ENCODE data around the gene STAM2.
"Not testable (repeated sequence)": the region's sequence is repeated elsewhere in the genome, so short reads cannot be mapped to it uniquely, and the experiment has no call there.

STAM2 gene

GRCh38 chr2:152172201-152172785 lies 3.3 kb downstream of the STAM2 start:
- not testable (repeated sequence) for DNase-seq

- no peak for DNase-seq
Observed at GRCh38 chr2:152171718-152172117, 3.8 kb downstream of the STAM2 start.

GRCh38 chr2:152169158-152169557 lies 6.4 kb downstream of the STAM2 start:
- DNase-seq, result not testable (repeated sequence)

- not testable (repeated sequence) for DNase-seq
Observed at GRCh38 chr2:152167470-152167869, 8.1 kb downstream of the STAM2 start.

- no peak for DNase-seq
Observed at GRCh38 chr2:152167065-152167464, 8.5 kb downstream of the STAM2 start.

GRCh38 chr2:152166633-152167032 lies 8.9 kb downstream of the STAM2 start:
- no peak for DNase-seq

GRCh38 chr2:152165780-152166179 lies 9.8 kb downstream of the STAM2 start:
- DNase-seq, result no peak

GRCh38 chr2:152165306-152165705 lies 10.3 kb downstream of the STAM2 start:
- DNase-seq, result no peak

GRCh38 chr2:152163669-152164068 lies 11.9 kb downstream of the STAM2 start:
- not testable (repeated sequence) for DNase-seq

GRCh38 chr2:152162141-152162540 lies 13.4 kb downstream of the STAM2 start:
- DNase-seq, result no peak

- no peak for DNase-seq
Observed at GRCh38 chr2:152161598-152161997, 14.0 kb downstream of the STAM2 start.

GRCh38 chr2:152160378-152160777 lies 15.2 kb downstream of the STAM2 start:
- not testable (repeated sequence) for DNase-seq

- DNase-seq, result no peak
Observed at GRCh38 chr2:152157253-152157652, 18.3 kb downstream of the STAM2 start.

- no peak for DNase-seq
Observed at GRCh38 chr2:152155209-152155608, 20.4 kb downstream of the STAM2 start.

GRCh38 chr2:152154462-152154861 lies 21.1 kb downstream of the STAM2 start:
- DNase-seq, result no peak

GRCh38 chr2:152134488-152135280 lies 40.9 kb downstream of the STAM2 start:
- DNase-seq, result no peak

- no peak for DNase-seq
Observed at GRCh38 chr2:152132306-152132705, 43.3 kb downstream of the STAM2 start.

GRCh38 chr2:152127628-152128027 lies 47.9 kb downstream of the STAM2 start:
- no peak for DNase-seq

- no peak for DNase-seq
Observed at GRCh38 chr2:152126664-152127063, 48.9 kb downstream of the STAM2 start.

GRCh38 chr2:152122161-152122560 lies 53.4 kb downstream of the STAM2 start:
- no peak for DNase-seq

GRCh38 chr2:152120430-152120829 lies 55.1 kb downstream of the STAM2 start:
- DNase-seq, result no peak

GRCh38 chr2:152115952-152116351 lies 59.6 kb downstream of the STAM2 start:
- DNase-seq, result no peak

GRCh38 chr2:152114366-152114765 lies 61.2 kb downstream of the STAM2 start:
- no peak for DNase-seq

GRCh38 chr2:152107140-152107539 lies 68.4 kb downstream of the STAM2 start:
- DNase-seq, result not testable (repeated sequence)

- no peak for DNase-seq
Observed at GRCh38 chr2:152106464-152106863, 69.1 kb downstream of the STAM2 start.

All from 8988T (cell line).